Activated CD8-positive, alpha-beta memory T cell treated with anti-CD3 and anti-CD28 coated beads for 48 hours (primary cell): ENCODE measurements around the gene RALY.
"Not testable (repeated sequence)": the region's sequence is repeated elsewhere in the genome, so short reads cannot be mapped to it uniquely, and the experiment has no call there.

Experiments used
- DNase-seq, 3 experiments: peaks; one replicate each; pipeline ENCODE4 v3.0.0-alpha.2; 2020; ENCODE audit warnings: low read depth in 2 of 3, low spot score in 2 of 3

Gene RALY

DNA sequence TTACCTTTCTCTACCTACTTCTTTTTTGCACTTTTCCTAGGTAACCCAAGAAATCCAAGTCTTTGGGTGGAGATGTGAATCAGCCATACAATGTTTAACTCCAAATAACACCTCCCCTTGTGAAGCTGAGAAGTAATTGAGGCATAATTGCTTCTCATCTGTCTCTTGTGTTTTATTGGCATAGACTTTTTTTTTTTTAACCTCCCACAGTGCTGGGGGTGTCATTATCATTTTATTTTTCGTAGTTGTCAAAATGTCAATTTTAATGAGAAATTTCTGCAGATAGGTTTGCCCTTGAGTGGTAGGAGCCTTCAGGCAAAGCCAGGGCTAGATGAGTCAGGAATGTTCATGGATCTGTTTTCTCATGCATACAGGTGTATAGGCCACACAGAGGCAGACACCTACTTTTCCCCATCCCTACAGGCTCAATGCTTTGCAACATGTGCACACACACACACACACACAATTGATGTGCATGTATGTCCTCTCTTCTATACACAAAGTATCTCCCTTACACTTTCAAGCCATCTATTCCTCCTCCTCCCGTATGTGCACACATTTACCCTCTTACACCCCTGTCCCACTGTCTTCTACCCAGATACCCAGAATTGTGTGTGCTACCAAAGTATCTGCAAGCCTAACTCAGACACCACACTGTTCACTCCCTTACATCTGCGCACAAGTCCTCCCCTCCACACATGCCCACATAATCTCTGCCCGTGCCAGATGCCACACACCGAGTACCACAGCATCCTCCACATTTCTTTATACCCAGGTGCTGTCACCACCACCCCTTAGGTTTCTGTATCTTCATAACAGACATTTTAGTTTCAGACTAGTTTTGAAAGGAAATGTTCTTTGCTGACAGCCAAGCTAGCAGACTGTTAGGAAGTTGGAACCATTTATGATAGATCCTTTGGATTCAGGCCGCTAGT is 22.0 kb downstream of the RALY start:
- no peak for DNase-seq

DNA sequence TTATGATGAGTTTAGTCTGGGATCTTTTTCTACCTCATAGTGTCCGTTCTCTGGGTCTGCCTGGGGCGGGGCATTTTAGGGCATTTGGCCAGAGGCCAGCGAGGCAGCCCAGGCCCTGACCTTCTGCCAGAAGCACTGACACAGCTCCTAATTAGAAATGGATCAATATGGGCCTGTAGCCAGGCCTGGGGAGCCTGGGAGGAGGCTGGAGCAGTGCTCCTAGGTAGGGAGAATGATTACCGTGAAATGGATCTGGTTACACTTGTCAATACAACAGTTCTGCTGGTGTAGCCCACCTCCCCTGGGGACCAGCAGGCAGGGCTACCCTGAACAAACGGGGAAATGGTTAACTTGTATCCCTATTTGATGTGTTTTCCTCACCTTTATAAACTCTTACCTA is 23.0 kb downstream of the RALY start:
- DNase-seq, result no peak

DNA sequence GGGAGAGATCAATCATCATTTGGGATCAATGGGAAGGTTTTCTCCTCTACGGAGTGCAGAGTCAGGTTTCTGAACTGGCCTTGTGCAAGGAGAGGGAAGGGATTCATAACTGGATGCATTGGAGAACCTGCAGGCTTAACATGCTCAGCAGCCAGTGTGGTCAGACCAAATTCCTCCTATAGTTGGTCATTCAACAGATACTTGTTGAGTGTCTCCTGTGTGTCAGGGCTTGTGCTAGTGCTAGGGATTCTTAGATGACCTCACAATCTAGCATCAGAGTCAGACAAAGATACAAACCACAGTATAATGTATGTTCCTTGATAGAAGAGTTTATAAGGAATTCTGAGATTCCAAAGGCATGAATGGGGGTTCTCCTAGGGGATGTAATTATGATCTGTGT is 23.9 kb downstream of the RALY start:
- DNase-seq, result no peak

DNA sequence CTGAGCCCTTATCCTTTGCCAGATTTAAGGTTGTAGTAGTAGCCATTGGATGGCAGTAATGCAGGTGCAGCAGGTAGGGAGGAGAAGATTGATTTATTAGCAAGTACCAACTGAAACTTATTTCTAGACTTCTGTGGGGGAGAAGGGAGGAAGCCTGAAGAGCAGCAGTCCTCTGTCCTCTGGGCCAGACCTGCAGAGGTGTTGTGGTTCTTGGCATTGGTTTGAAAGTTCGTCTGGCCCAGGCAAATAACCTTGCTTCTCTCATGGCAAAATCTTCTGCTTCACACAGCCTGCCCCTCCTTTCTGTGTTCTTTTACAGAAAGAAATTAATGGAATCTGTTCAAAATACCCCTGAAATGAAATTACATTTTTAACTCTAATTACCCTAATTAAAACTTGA is 24.5 kb downstream of the RALY start:
- no peak for DNase-seq

- DNase-seq, result no peak
These were observed 28.6 kb downstream of the RALY start for GRCh38 chr20:34022151-34022838.

DNA sequence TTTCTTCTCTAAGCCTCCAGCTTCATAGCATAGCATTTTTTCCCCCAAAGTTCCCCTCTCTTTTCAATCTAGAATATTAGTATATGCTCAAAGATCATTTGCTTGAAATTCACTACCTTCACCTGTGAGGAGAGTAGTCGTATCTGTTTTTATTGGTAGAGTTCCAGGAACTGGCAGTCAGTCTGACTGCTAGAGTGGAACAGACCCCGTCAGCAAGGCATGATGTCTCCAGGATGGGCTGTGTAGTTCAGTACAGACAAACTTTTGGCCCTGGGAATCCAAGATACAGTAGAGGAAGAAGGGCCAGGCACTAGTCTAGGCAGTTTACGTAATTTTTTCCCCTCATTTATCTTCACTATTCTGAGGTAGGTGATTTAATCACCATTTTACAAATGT is 29.1 kb downstream of the RALY start:
- no peak for DNase-seq

- no peak for DNase-seq
These were observed 30.4 kb downstream of the RALY start for GRCh38 chr20:34023937-34024722.

GRCh38 chr20:34024723-34025351 is 31.1 kb downstream of the RALY start:
- DNase-seq, result no peak

- DNase-seq, result not testable (repeated sequence)
These were observed 34.3 kb downstream of the RALY start for GRCh38 chr20:34028013-34028412.

GRCh38 chr20:34029415-34029814 is 35.7 kb downstream of the RALY start:
- DNase-seq, result no peak

- no peak for DNase-seq
These were observed 36.7 kb downstream of the RALY start for GRCh38 chr20:34030456-34030855.

DNA sequence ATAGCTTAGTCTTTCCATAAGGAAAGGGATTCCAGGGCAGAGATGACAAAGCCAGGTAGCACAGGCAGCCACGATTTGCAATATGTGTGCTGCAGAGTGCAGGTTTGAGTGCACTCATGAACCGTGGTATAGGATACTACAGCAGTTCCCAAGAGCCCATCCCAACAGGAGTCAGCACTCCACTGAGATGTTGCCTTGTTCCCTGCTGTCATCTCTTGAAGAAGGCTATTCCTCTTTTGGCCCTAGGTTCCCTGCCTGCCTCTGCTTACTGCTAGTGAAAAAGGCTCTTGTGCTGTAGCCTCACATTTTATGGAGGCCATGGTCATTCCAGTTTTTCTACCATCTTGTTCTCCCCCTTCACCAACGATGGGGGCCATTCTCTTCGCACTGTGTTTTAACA is 40.2 kb downstream of the RALY start:
- DNase-seq, result no peak

DNA sequence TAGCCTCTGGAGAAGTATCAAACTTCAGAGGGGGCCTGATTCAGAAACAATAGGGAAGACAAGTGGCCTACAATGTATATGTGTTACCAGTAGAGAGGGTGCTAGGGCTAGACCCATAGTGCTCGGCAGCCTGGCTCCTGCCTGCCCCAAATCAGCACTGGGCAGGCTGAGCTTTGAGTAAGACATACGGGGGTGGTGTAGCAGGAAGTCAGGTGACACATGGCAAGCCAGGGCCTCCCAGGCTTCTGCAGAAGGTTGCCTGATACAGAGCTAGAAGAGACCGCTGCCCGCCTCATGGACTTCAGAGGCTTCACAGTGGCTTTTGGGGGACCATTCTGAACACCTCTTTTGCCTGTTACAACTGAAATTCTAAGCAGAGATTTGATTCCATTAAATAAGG is 43.4 kb downstream of the RALY start:
- peak in 1 of 3 experiments; percentile 22 for DNase-seq

DNA sequence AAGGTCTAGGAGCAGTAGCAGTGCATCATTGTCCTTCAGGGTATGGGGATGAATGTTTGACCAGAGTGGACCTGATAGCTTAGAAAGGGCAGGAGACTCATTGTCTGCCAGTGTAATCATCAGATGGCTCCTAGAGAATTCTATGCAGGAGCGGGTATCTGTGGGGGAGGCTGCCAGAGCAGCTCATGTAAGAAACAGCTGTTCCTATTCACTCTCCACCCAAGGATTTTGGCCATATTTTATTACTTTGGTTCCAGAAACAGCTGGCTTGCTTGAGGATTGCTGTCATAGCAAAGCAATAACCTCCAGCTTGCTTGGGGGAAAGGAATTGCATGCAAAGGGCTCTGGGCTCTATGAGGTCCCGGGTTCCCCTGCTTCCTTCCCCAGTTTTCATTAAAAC is 44.1 kb downstream of the RALY start:
- DNase-seq, result no peak

- DNase-seq, result no peak
These were observed 46.7 kb downstream of the RALY start for GRCh38 chr20:34040300-34040995.

- DNase-seq, result no peak
These were observed 47.5 kb downstream of the RALY start for GRCh38 chr20:34041226-34041625.

DNA sequence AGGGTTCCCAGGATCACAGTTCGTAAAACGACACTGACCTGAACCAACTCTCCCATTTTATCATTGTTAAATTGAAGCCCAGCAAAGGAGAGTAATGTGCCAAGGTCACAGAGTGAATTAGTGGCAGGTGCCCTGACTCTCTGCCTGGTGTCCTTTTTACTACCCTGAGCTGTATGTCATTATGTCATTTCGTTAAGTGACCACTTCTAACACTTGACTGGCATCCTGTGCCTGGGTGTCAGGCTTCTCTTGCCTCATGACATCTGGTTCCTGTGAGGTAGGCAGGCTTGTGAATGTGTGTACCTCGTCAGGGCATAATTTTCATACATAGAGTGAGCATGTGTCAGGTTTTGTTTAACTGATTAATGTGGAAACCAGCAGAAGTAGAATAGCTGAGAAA is 48.6 kb downstream of the RALY start:
- DNase-seq, result no peak

DNA sequence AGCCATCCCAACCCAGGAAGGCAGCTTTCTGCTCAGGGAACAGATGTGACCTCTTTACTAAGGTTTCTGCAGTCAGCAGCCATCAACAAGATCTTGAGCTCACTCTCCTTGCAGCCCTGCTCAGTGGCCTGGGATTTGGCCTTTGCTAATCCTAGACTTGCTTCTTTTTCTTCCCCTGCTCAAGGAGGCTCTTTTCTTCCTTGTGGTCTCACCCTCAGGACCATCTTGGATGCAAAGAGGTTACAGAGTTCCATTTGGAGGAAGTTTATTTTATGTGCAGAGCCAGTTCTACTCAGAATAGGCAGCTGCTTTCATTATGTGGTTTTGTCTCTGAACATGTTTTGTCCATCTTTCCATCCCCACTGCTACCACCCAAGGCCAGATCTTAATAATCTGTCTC is 49.3 kb downstream of the RALY start:
- DNase-seq, result no peak

DNA sequence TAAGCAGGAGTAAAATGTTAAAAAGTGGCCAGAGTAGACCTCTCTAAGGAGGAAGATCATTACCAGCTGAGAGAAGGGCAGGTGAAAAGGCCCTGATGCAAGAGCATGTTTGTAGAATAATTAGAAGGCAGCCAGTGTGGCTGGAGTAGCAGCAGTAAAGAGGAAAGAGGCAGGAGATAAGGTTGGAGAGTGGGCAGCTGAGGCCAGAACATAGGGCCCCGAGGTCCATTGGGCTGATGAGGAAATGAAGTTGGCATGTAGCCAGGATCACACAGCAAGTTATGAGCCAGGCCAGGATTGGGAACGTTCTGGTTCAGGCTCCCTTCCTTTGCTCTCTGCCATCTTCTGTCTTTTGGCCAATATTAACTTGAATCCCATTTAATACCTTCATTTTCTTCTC is 51.6 kb downstream of the RALY start:
- no peak for DNase-seq

DNA sequence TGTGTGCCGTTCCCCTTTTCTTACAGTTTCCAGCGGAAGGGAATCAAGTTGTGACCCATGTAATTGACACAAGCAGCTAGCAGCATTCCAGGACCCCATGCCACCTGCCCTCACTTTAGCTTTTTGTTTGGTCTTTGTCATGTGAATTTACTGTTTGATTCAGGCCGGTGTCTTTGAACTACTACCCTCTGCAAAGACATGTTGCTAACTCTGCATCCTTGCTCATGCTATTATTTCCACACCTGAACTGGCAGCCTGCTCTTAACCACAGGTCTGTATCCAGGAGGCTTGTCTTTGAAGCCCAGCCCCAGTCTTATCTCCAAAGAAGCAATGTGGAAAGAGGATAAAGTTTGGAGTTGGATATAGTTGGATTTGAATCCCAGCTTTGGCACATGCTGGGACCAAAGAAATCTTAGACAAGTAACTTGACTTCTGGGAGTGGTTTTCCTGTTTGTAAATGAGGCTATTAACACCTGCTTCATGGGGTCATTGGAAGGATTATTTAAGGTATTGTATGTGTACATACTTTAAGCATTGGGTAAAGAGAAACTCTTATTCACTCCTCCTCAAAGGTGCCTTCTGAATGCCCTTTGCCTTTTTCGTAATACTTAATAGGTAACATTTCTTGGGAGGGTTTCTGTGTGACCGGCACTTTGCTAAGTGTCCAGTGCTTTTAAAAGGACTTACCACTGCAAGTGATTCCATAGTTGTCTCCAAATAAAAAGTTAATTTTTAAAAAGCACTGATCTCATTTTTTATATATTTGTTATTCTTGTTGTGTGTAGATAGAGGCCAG is 52.4 kb downstream of the RALY start:
- DNase-seq, result no peak
